HG02981 (cell line): ENCODE data around the gene NYNRIN.
A peak's percentile ranks its signal among the peaks of the same experiment; 100 is the strongest.

Source experiments
- ATAC-seq: cut with Tn5 transposase; IDR thresholded peaks from one replicate; pipeline ENCODE4 v1.9.1; 2021; ENCODE audit warnings: mild to moderate bottlenecking, moderate library complexity; ENCODE audit not compliant: unreplicated experiment

NYNRIN gene

GRCh38 chr14:24390701-24391468 lies 7.9 kb upstream of the NYNRIN start:
- ATAC-seq, result no peak

- ATAC-seq, result no peak
Measured at GRCh38 chr14:24392325-24393091, 6.3 kb upstream of the NYNRIN start.

GRCh38 chr14:24394275-24394674 lies 4.5 kb upstream of the NYNRIN start:
- no peak for ATAC-seq

GRCh38 chr14:24395609-24396582 lies 2.9 kb upstream of the NYNRIN start:
- no peak for ATAC-seq

GRCh38 chr14:24397639-24398292 lies 1.0 kb upstream of the NYNRIN start:
- ATAC-seq, result no peak

GRCh38 chr14:24398293-24398652 lies 530 bp upstream of the NYNRIN start:
- no peak for ATAC-seq

- ATAC-seq, result no peak
Measured at GRCh38 chr14:24399447-24399822, 632 bp downstream of the NYNRIN start.

GRCh38 chr14:24399999-24400718 lies 1.4 kb downstream of the NYNRIN start:
- ATAC-seq, result no peak

GRCh38 chr14:24401810-24402702 lies 3.3 kb downstream of the NYNRIN start:
- no peak for ATAC-seq

- ATAC-seq, result no peak
Measured at GRCh38 chr14:24403294-24403998, 4.6 kb downstream of the NYNRIN start.

- ATAC-seq, result no peak
Measured at GRCh38 chr14:24404814-24405213, 6.0 kb downstream of the NYNRIN start.

- ATAC-seq, result no peak
Measured at GRCh38 chr14:24406416-24406815, 7.6 kb downstream of the NYNRIN start.

- no peak for ATAC-seq
Measured at GRCh38 chr14:24407608-24408325, 9.0 kb downstream of the NYNRIN start.

- no peak for ATAC-seq
Measured at GRCh38 chr14:24408764-24409163, 10.0 kb downstream of the NYNRIN start.

- ATAC-seq, result no peak
Measured at GRCh38 chr14:24409192-24409591, 10.4 kb downstream of the NYNRIN start.

- ATAC-seq, result no peak
Measured at GRCh38 chr14:24409956-24410355, 11.2 kb downstream of the NYNRIN start.

- peak; percentile 63 for ATAC-seq
Measured at GRCh38 chr14:24411443-24412389, 12.9 kb downstream of the NYNRIN start.
